Mesenchymal stem cell (in vitro differentiated cells and primary cell): ENCODE results near the gene TBCC.

ENCODE experiments used
- DNase-seq: peaks from one replicate; pipeline ENCODE4 v3.0.0-alpha.2; 2013
- H2AFZ ChIP-seq: one replicate; pipeline ENCODE4 v1.6.1; 2013; ENCODE audit warnings: low read depth, mild to moderate bottlenecking, control low read depth, inconsistent platforms, low read length, moderate library complexity
- H2AK5ac ChIP-seq: 2 replicates; pipeline ENCODE4 v1.6.1; 2013; ENCODE audit warnings: low read length, moderate library complexity, mild to moderate bottlenecking, inconsistent platforms; ENCODE audit not compliant: severe bottlenecking
- H2BK120ac ChIP-seq: one replicate; pipeline ENCODE4 v1.6.1; 2013; ENCODE audit warnings: low read depth, mild to moderate bottlenecking, inconsistent platforms, low read length, moderate library complexity
- H2BK12ac ChIP-seq, 2 experiments: one replicate each; pipeline ENCODE4 v1.6.1; 2013; ENCODE audit warnings: inconsistent platforms in 2 of 2, low read length in 2 of 2, mild to moderate bottlenecking in 2 of 2, moderate library complexity in 2 of 2, control low read depth in 1 of 2
- H2BK15ac ChIP-seq: one replicate; pipeline ENCODE4 v1.6.1; 2013; ENCODE audit warnings: mild to moderate bottlenecking, low read depth, inconsistent platforms; ENCODE audit not compliant: poor library complexity, severe bottlenecking
- H2BK5ac ChIP-seq: 2 replicates; pipeline ENCODE4 v1.6.1; 2013; ENCODE audit warnings: low read depth, mild to moderate bottlenecking, low read length, control low read depth, inconsistent platforms; ENCODE audit not compliant: poor library complexity, severe bottlenecking
- H3K14ac ChIP-seq, 2 experiments: one replicate each; pipeline ENCODE4 v1.6.1; 2013; ENCODE audit warnings: inconsistent platforms in 2 of 2, low read length in 2 of 2, control low read depth in 1 of 2, mild to moderate bottlenecking in 1 of 2, moderate library complexity in 1 of 2
- H3K18ac ChIP-seq, 2 experiments: one replicate each; pipeline ENCODE4 v1.6.1; 2013; ENCODE audit warnings: inconsistent platforms in 2 of 2, low read length in 2 of 2, control low read depth in 1 of 2, low read depth in 1 of 2, mild to moderate bottlenecking in 1 of 2
- H3K23ac ChIP-seq, 2 experiments: one replicate each; pipeline ENCODE4 v1.6.1; 2013; ENCODE audit warnings: inconsistent platforms in 2 of 2, low read length in 2 of 2, mild to moderate bottlenecking in 2 of 2, moderate library complexity in 2 of 2, control low read depth in 1 of 2
- H3K27ac ChIP-seq: 2 replicates; pipeline ENCODE4 v1.5.1; 2013; ENCODE audit warnings: mild to moderate bottlenecking, moderate library complexity, low read length, control low read depth, inconsistent platforms; ENCODE audit not compliant: poor library complexity, severe bottlenecking
- H3K27me3 ChIP-seq, 2 experiments: 2 replicates each; pipeline versions ENCODE4 v1.6.1 to v1.7.0; 2013; ENCODE audit warnings: low read length in 2 of 2, mild to moderate bottlenecking in 2 of 2, moderate library complexity in 2 of 2, control low read depth in 1 of 2, inconsistent platforms in 1 of 2; ENCODE audit not compliant: control insufficient read depth in 1 of 2, insufficient read depth in 1 of 2
- H3K36me3 ChIP-seq, 2 experiments: 2 replicates each; pipeline versions ENCODE4 v1.6.1 to v1.7.0; 2013; ENCODE audit warnings: low read length in 2 of 2, control low read depth in 1 of 2, inconsistent platforms in 1 of 2, low read depth in 1 of 2, mild to moderate bottlenecking in 1 of 2; ENCODE audit not compliant: insufficient read depth in 2 of 2, control insufficient read depth in 1 of 2
- H3K4ac ChIP-seq, 2 experiments: one replicate each; pipeline ENCODE4 v1.6.1; 2013; ENCODE audit warnings: inconsistent platforms in 2 of 2, low read length in 2 of 2, mild to moderate bottlenecking in 2 of 2, moderate library complexity in 2 of 2, control low read depth in 1 of 2, low read depth in 1 of 2
- H3K4me1 ChIP-seq: 2 replicates; pipeline ENCODE4 v1.6.1; 2013; ENCODE audit warnings: low read depth, low read length, control low read depth; ENCODE audit not compliant: control insufficient read depth, insufficient read depth
- H3K4me2 ChIP-seq: 2 replicates; pipeline ENCODE4 v1.6.1; 2013; ENCODE audit warnings: low read length, mild to moderate bottlenecking, inconsistent platforms; ENCODE audit not compliant: poor library complexity, severe bottlenecking
- H3K4me3 ChIP-seq, 2 experiments: 2 replicates each; pipeline versions ENCODE4 v1.5.1 to v1.7.0; 2013; ENCODE audit warnings: low read length in 2 of 2, mild to moderate bottlenecking in 2 of 2, control low read depth in 1 of 2, low read depth in 1 of 2; ENCODE audit not compliant: insufficient read depth in 1 of 2
- H3K79me1 ChIP-seq: replicated peaks from 2 replicates; pipeline ENCODE4 v1.6.1; 2013; ENCODE audit warnings: mild to moderate bottlenecking, control low read depth, low read length, inconsistent platforms; ENCODE audit not compliant: poor library complexity, severe bottlenecking
- H3K9ac ChIP-seq: 2 replicates; pipeline ENCODE4 v1.7.0; 2013; ENCODE audit warnings: mild to moderate bottlenecking, low read length, moderate library complexity
- H3K9me3 ChIP-seq: 2 replicates; pipeline ENCODE4 v1.7.0; 2013; ENCODE audit warnings: mild to moderate bottlenecking, low read length; ENCODE audit not compliant: control insufficient read depth
- H4K8ac ChIP-seq: one replicate; pipeline ENCODE4 v1.6.1; 2013; ENCODE audit warnings: inconsistent platforms, mild to moderate bottlenecking, low read length, moderate library complexity
- H4K91ac ChIP-seq: one replicate; pipeline ENCODE4 v1.6.1; 2013; ENCODE audit warnings: mild to moderate bottlenecking, low read length, inconsistent platforms
- WGBS: methylation state at CpG from one replicate; pipeline ENCODE4 v1.1.7; 2013; ENCODE audit warnings: mixed read lengths; 5-methylcytosine and 5-hydroxymethylcytosine counted together

The TBCC gene

GRCh38 chr6:42781796-42782688 is 36.1 kb upstream of the TBCC start, which contains the start of gene BICRAL:
Gene BICRAL (plus strand): TSS chr6:42782052. CDS start chr6:42822023, 39,971 bp downstream.
- H3K27ac ChIP-seq = peak within 1 kb of the TSS; percentile 99
- WGBS = 2% methylated on average over 34 of the region's 70 CpGs
- peak within 1 kb of the TSS in 1 of 2 experiments; percentile 99 for H3K23ac ChIP-seq

GRCh38 chr6:42781546-42781795 is 35.6 kb upstream of the TBCC start:
- H2AK5ac ChIP-seq = no peak overlapping the region
- no peak overlapping the region for H3K14ac ChIP-seq
- H2BK5ac ChIP-seq = peak overlapping the region; percentile 82
- H3K9me3 ChIP-seq = no peaks in the 10 kb centered on the region
- H2BK12ac ChIP-seq = no peak overlapping the region
- H2AFZ ChIP-seq = no peak overlapping the region
- H3K4me1 ChIP-seq = peaks cover 14% of the 10 kb centered on the region
- H3K79me1 ChIP-seq = peaks cover 5% of the 10 kb centered on the region
- no peak overlapping the region for H3K4me2 ChIP-seq
- no peaks in the 10 kb centered on the region for H3K36me3 ChIP-seq
- no peaks in the 10 kb centered on the region for H3K27me3 ChIP-seq
- no peak overlapping the region for H2BK120ac ChIP-seq
- peak overlapping the region; percentile 97 for H3K9ac ChIP-seq
- H2BK15ac ChIP-seq = no peak overlapping the region
- peak overlapping the region; percentile 72 for H3K27ac ChIP-seq
- H3K18ac ChIP-seq = no peak overlapping the region
- peak; percentile 55 for DNase-seq
- H3K4ac ChIP-seq = no peak overlapping the region
- no peak overlapping the region for H3K23ac ChIP-seq
- H3K4me3 ChIP-seq = peak overlapping the region in 1 of 2 experiments; percentile 71
- WGBS = 0% methylated on average over 1 of the region's 4 CpGs
- no peak overlapping the region for H4K8ac ChIP-seq
- no peak overlapping the region for H4K91ac ChIP-seq

More at GRCh38 chr6:42781796-42782688, 36.1 kb upstream of the TBCC start, which contains the start of gene BICRAL:
- peak within 1 kb of the TSS; percentile 92 to 99 for H3K14ac ChIP-seq
- no peak within 1 kb of the TSS for H2AK5ac ChIP-seq
- no peaks in the 10 kb centered on the region for H3K36me3 ChIP-seq
- peak; percentile 90 for DNase-seq
- no peaks in the 10 kb centered on the region for H3K27me3 ChIP-seq
- H3K4me1 ChIP-seq = peaks cover 15% of the 10 kb centered on the region
- H2AFZ ChIP-seq = no peak within 1 kb of the TSS
- H2BK12ac ChIP-seq = no peak within 1 kb of the TSS
- H3K4ac ChIP-seq = peak within 1 kb of the TSS; percentile 100
- H3K4me3 ChIP-seq = peak within 1 kb of the TSS; percentile 81 to 96
- peak within 1 kb of the TSS; percentile 99 for H4K8ac ChIP-seq
- peak within 1 kb of the TSS; percentile 28 for H2BK15ac ChIP-seq
- peak within 1 kb of the TSS; percentile 99 for H2BK120ac ChIP-seq
- peaks cover 5% of the 10 kb centered on the region for H3K79me1 ChIP-seq
- H4K91ac ChIP-seq = peak within 1 kb of the TSS; percentile 100
- no peaks in the 10 kb centered on the region for H3K9me3 ChIP-seq
- peak within 1 kb of the TSS; percentile 65 for H3K4me2 ChIP-seq
- H3K9ac ChIP-seq = peak within 1 kb of the TSS; percentile 97
- H2BK5ac ChIP-seq = peak within 1 kb of the TSS; percentile 100
- H3K18ac ChIP-seq = peak within 1 kb of the TSS; percentile 99 to 100

GRCh38 chr6:42779521-42779920 is 33.6 kb upstream of the TBCC start:
- no peaks in the 10 kb centered on the region for H3K9me3 ChIP-seq
- no peak overlapping the region for H3K4me3 ChIP-seq
- no peak overlapping the region for H3K18ac ChIP-seq
- H3K79me1 ChIP-seq = peaks cover 9% of the 10 kb centered on the region
- H2BK15ac ChIP-seq = no peak overlapping the region
- no peak overlapping the region for H3K4ac ChIP-seq
- no peak overlapping the region for H4K91ac ChIP-seq
- no peaks in the 10 kb centered on the region for H3K36me3 ChIP-seq
- no peak overlapping the region for H2AFZ ChIP-seq
- DNase-seq = no peak
- no peak overlapping the region for H3K9ac ChIP-seq
- no peak overlapping the region for H4K8ac ChIP-seq
- no peak overlapping the region for H2BK12ac ChIP-seq
- no peak overlapping the region for H2BK5ac ChIP-seq
- H2BK120ac ChIP-seq = no peak overlapping the region
- no peak overlapping the region for H3K4me2 ChIP-seq
- peaks cover 13% of the 10 kb centered on the region for H3K4me1 ChIP-seq
- H2AK5ac ChIP-seq = peak overlapping the region; percentile 17
- no peak overlapping the region for H3K23ac ChIP-seq
- no peaks in the 10 kb centered on the region for H3K27me3 ChIP-seq
- WGBS = 96% methylated on average over 6 of the region's 6 CpGs
- H3K27ac ChIP-seq = no peak overlapping the region
- no peak overlapping the region for H3K14ac ChIP-seq

- H3K79me1 ChIP-seq = peaks cover 9% of the 10 kb centered on the region
- no peak overlapping the region for H2BK5ac ChIP-seq
- DNase-seq = no peak
- no peak overlapping the region for H2BK12ac ChIP-seq
- H3K36me3 ChIP-seq = no peaks in the 10 kb centered on the region
- no peak overlapping the region for H3K4me2 ChIP-seq
- H3K9ac ChIP-seq = no peak overlapping the region
- peak overlapping the region; percentile 6 for H2AK5ac ChIP-seq
- no peak overlapping the region for H3K4me3 ChIP-seq
- 96% methylated on average over 1 of the region's 2 CpGs for WGBS
- H3K4me1 ChIP-seq = peaks cover 13% of the 10 kb centered on the region
- no peak overlapping the region for H2BK120ac ChIP-seq
- peak overlapping the region; percentile 41 for H3K27ac ChIP-seq
- no peak overlapping the region for H3K14ac ChIP-seq
- H3K9me3 ChIP-seq = no peaks in the 10 kb centered on the region
- no peak overlapping the region for H3K18ac ChIP-seq
- no peak overlapping the region for H4K8ac ChIP-seq
- no peak overlapping the region for H2AFZ ChIP-seq
- H2BK15ac ChIP-seq = no peak overlapping the region
- no peak overlapping the region for H3K23ac ChIP-seq
- H4K91ac ChIP-seq = no peak overlapping the region
- H3K4ac ChIP-seq = no peak overlapping the region
- H3K27me3 ChIP-seq = no peaks in the 10 kb centered on the region
These were observed 32.2 kb upstream of the TBCC start for GRCh38 chr6:42778122-42778521.
